GM19467 (cell line): ENCODE results near the gene COL19A1.

Experiments used
- ATAC-seq: cut with Tn5 transposase; IDR thresholded peaks from one replicate; pipeline ENCODE4 v1.9.1; 2021; ENCODE audit warnings: mild to moderate bottlenecking, moderate library complexity; ENCODE audit not compliant: unreplicated experiment

Gene COL19A1

GRCh38 chr6:70216767-70217166 lies 350.4 kb downstream of the COL19A1 start:
- ATAC-seq: no peak

GRCh38 chr6:70219943-70220613 lies 353.7 kb downstream of the COL19A1 start:
- ATAC-seq: no peak

- ATAC-seq: no peak
These were observed 354.8 kb downstream of the COL19A1 start for GRCh38 chr6:70221025-70221714.

- ATAC-seq: no peak
These were observed 355.5 kb downstream of the COL19A1 start for GRCh38 chr6:70221715-70222438.

- ATAC-seq: no peak
These were observed 356.0 kb downstream of the COL19A1 start for GRCh38 chr6:70222439-70222749.

- no peak for ATAC-seq
These were observed 358.7 kb downstream of the COL19A1 start for GRCh38 chr6:70225055-70225454.

GRCh38 chr6:70231311-70231710 lies 365.0 kb downstream of the COL19A1 start:
- no peak for ATAC-seq

- no peak for ATAC-seq
These were observed 368.3 kb downstream of the COL19A1 start for GRCh38 chr6:70234561-70235236.

GRCh38 chr6:70236343-70236742 lies 370.0 kb downstream of the COL19A1 start:
- ATAC-seq: no peak

- no peak for ATAC-seq
These were observed 374.7 kb downstream of the COL19A1 start for GRCh38 chr6:70241031-70241430.

- no peak for ATAC-seq
These were observed 375.6 kb downstream of the COL19A1 start for GRCh38 chr6:70241991-70242420.

- no peak for ATAC-seq
These were observed 379.8 kb downstream of the COL19A1 start for GRCh38 chr6:70246118-70246517.

- no peak for ATAC-seq
These were observed 386.2 kb downstream of the COL19A1 start for GRCh38 chr6:70252604-70253003.

- no peak for ATAC-seq
These were observed 387.6 kb downstream of the COL19A1 start for GRCh38 chr6:70253923-70254322.

- ATAC-seq: no peak
These were observed 388.4 kb downstream of the COL19A1 start for GRCh38 chr6:70254784-70255183.

GRCh38 chr6:70257768-70258273 lies 391.5 kb downstream of the COL19A1 start:
- no peak for ATAC-seq

- ATAC-seq: no peak
These were observed 392.1 kb downstream of the COL19A1 start for GRCh38 chr6:70258483-70258882.
